Measurements from ENCODE around the gene ZFYVE9. TPM values are rescaled to one million over a fixed set of nuclear protein-coding genes. Genes with fewer than 3 reads are reported as not detected.

The ZFYVE9 gene
- total RNA-seq, 1 experiment from 2014 or later, result 28.4 TPM

DNA sequence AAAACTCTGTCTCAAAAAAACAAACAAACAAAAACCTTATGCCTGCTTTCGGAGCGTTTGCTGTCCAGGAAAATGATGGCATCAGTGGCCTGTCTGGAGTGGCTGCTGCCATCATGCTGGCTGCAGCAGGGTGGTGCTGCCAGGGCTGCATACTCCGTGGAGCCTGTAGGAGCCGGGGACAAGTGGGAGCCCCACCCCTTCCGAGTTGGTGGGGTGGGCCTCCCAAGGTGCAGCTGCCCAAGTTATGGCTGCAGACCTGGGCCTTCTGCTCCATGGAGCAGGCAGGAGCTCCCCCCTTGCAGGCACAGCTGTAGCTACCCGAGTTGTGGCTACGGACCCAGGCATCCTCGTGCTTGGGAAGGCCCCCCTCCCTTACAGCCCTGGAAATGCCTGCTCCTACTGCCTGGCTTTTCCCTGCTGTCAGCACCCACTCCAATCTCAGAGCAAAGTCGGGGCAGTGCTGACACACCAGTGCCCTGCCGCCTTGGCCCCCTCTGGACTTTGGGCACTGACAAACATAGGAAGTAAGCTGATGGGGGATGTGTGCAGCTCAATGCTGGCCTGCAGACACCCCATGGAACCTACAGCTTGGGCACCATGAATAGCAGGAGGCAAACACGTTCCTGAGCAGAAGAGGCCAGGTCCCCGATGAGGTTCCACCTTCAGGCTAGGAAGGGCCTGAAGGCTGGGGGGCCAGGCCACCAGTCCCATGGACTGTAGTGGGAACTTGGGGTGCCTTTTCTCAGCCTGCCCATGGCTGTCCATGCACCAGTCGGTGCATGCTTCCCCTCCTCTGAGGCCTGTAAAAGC, 163.7 kb downstream of the ZFYVE9 start:
- no peak overlapping the region for H3T11ph ChIP-seq (ENCODE audit: low read length)
- no peak overlapping the region for H2AK5ac ChIP-seq (ENCODE audit: insufficient read length, low read length)
- no peak overlapping the region for H3K18ac ChIP-seq (ENCODE audit: insufficient read length, low read depth, low read length)
- no peak overlapping the region for H4K5ac ChIP-seq (ENCODE audit: insufficient read length, low read depth, low read length)
- Mint-ChIP-seq H3K27me3 (ENCODE audit: low read depth) (no peaks in the 10 kb centered on the region), H3K4me1 (no peaks in the 10 kb centered on the region), H3K27ac (no peak overlapping the region), H3K4me3 (no peak overlapping the region), H3K9me3 (no peaks in the 10 kb centered on the region), H3K36me3 (ENCODE audit: insufficient read depth in 1 of 3, low read depth in 3 of 3) (peaks cover 0 to 10% (median 4%) of the 10 kb centered on the region in 3 experiments; a peak in 4 of 7 replicates)
- no peaks in the 10 kb centered on the region for H3K27me3 ChIP-seq (ENCODE audit: insufficient read depth, low read length)
- H3K9ac ChIP-seq (ENCODE audit: extremely low read depth, insufficient read length, low read length), result no peak overlapping the region
- WGBS (ENCODE audit: extremely low coverage, insufficient read length, low lambda C conversion rate), result no CpG with 5 or more reads among the region's 13 CpGs
- H3K56ac ChIP-seq (ENCODE audit: insufficient read length, low read depth, low read length), result no peak overlapping the region
- no peak for DNase-seq
- no peak overlapping the region for H3K4ac ChIP-seq (ENCODE audit: low read depth, low read length)
- no peak overlapping the region for H3K4me2 ChIP-seq (ENCODE audit: insufficient read depth, insufficient read length, low read length)
- no peaks in the 10 kb centered on the region for H3K9me3 ChIP-seq (ENCODE audit: control insufficient read depth, low read depth, low read length)
- no peak overlapping the region for H2AFZ ChIP-seq (ENCODE audit: low read length)
- H4K20me1 ChIP-seq (ENCODE audit: control insufficient read depth, insufficient read depth, insufficient read length), result no peaks in the 10 kb centered on the region
- H4K91ac ChIP-seq (ENCODE audit: insufficient read length, low read depth, low read length), result no peak overlapping the region
- no peaks in the 10 kb centered on the region for H3K4me1 ChIP-seq (ENCODE audit: insufficient read depth, low read length)
- H3K79me2 ChIP-seq (ENCODE audit: insufficient read depth, low read length), result no peaks in the 10 kb centered on the region
- H2BK20ac ChIP-seq (ENCODE audit: low read depth, low read length, poor library complexity, severe bottlenecking), result no peak overlapping the region
- no peak overlapping the region for H2BK15ac ChIP-seq (ENCODE audit: low read depth, low read length)
- H4K8ac ChIP-seq (replicated peaks; ENCODE audit: insufficient read length, low read depth, low read length), result no peak overlapping the region
- H3K23ac ChIP-seq (ENCODE audit: insufficient read length, low read depth, low read length), result no peak overlapping the region
- no peaks in the 10 kb centered on the region for H3K23me2 ChIP-seq (ENCODE audit: insufficient read length, low read depth, low read length, poor library complexity, severe bottlenecking)
- H2BK12ac ChIP-seq (ENCODE audit: insufficient read length, low read depth, low read length), result no peak overlapping the region
- no peak overlapping the region for H3K27ac ChIP-seq (ENCODE audit: insufficient read length, low read depth, low read length)
- no peaks in the 10 kb centered on the region for H3K79me1 ChIP-seq (ENCODE audit: insufficient read depth, low read depth, low read length, poor library complexity, severe bottlenecking)
- H3K14ac ChIP-seq (ENCODE audit: insufficient read depth, low read length), result no peak overlapping the region; the same call in 1 of the 2 replicates
- no peak overlapping the region for H2BK5ac ChIP-seq (ENCODE audit: insufficient read length, low read length)
- TF ChIP-seq, protein P1, sequence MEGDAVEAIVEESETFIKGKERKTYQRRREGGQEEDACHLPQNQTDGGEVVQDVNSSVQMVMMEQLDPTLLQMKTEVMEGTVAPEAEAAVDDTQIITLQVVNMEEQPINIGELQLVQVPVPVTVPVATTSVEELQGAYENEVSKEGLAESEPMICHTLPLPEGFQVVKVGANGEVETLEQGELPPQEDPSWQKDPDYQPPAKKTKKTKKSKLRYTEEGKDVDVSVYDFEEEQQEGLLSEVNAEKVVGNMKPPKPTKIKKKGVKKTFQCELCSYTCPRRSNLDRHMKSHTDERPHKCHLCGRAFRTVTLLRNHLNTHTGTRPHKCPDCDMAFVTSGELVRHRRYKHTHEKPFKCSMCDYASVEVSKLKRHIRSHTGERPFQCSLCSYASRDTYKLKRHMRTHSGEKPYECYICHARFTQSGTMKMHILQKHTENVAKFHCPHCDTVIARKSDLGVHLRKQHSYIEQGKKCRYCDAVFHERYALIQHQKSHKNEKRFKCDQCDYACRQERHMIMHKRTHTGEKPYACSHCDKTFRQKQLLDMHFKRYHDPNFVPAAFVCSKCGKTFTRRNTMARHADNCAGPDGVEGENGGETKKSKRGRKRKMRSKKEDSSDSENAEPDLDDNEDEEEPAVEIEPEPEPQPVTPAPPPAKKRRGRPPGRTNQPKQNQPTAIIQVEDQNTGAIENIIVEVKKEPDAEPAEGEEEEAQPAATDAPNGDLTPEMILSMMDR (conservative IDR thresholded peaks at IDR 0.05), result no peak
- H2BK120ac ChIP-seq (ENCODE audit: low read depth, low read length, poor library complexity, severe bottlenecking), result no peak overlapping the region
